Left hindlimb (tissue), 1 donor: ENCODE measurements around the gene CPNE2.
"Not testable (repeated sequence)": the region's sequence is repeated elsewhere in the genome, so short reads cannot be mapped to it uniquely, and the experiment has no call there.

Experiments
- DNase-seq: peaks from one replicate; pipeline ENCODE4 v3.0.0-alpha.2; 2018

CPNE2 gene

DNA sequence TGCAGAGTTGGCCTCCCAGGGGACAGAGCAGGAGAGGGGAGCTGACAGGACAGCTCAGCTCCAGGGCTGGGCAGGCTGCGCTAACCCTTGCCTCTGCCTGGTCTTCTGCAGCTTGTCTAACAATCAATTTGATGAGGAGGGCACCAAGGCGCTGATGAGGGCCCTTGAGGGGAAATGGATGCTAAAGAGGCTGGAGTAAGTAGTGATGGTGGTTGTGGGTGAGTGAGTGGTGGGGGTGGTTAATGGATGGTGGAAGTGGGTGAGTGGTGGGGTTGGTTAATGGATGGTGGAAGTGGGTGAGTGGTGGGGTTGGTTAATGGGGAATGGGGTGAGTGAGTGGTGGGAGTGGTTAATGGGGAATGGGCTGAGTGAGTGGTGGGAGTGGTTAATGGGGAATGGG, 22.0 kb upstream of the CPNE2 start:
- no peak for DNase-seq

DNA sequence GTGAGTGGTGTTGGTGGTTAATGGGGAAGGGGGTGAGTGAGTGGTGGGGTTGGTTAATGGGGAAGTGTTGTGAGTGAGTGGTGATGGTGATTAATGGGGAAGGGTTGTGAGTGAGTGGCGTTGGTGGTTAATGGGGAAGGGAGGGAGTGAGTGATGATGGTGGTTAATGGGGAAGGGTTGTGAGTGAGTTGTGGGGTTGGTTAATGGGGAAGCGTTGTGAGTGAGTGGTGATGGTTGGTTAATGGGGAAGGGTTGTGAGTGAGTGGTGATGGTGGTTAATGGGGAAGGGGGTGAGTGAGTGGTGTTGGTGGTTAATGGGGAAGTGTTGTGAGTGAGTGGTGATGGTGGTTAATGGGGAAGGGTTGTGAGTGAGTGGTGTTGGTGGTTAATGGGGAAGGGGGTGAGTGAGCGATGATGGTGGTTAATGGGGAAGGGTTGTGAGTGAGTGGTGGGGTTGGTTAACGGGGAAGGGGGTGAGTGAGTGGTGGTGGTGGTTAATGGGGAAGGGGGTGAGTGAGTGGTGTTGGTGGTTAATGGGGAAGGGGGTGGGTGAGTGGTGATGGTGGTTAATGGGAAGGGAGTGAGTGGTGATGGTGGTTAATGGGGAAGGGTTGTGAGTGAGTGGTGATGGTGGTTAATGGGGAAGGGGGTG, 21.2 kb upstream of the CPNE2 start:
- DNase-seq: not testable (repeated sequence)

DNA sequence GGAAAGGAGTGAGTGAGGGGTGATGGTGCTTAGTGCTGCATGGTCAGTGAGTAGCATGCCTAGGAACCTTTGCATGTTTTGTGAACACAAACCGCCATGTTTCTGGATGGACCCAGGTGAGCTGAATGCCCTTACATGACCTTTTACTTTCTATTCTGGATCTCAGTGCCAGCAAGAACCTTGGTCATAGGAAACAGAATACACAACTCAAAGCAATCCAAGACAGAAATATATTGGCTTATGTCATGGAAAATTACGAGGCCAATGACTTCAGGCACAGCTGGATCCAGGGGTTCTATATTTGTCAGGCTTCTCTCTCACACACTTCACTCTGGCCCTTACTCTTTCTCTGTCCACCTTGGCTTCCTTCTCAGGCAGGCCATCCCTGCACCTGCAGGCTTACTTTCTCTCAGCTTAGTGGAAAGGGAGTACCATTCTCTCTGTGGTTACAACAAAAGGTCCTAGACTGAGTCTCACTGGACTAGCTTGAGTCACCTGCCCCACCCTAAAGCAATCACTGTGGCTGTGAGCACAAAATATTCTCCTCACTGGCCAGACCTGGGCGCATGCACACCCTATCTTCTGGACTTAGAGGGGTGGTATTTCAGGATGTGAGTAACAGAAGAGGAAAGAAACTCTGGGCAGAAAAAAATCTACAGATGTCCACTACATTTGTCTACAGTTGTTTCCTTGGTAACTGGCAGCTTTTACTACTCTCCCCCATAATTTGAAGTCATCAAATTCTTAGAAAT, 20.4 kb upstream of the CPNE2 start:
- no peak for DNase-seq

DNA sequence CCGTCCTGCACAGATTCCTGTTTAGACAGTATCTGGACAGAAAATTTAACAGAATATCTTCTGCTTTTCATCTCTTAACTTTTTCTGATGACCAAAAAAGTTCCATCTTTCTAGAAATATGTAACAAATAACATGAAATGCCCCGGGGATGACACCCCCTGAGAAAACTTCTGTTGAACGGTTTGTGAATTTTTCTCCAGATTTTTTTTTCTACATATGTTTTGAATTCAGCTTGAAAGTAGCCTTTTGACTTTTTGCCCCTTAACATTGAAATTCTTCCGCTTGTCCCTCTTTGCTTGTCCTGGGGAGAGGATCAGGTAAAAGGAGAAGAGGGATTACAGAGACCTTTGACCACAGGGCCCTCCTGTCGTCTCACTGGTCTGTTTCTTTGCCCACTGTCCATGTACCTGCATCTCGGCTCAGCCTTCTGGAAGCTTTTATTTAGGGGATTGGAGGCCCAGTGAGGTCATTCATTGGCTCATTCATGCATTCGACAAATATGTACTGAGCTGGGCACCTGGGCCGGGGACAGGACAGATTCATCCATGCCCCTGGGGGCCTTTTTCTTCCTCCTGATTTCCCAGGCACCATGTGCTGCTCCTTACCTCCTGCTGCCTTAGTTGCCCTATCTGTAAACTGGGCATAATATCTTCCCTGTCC, 19.6 kb upstream of the CPNE2 start:
- no peak for DNase-seq

DNA sequence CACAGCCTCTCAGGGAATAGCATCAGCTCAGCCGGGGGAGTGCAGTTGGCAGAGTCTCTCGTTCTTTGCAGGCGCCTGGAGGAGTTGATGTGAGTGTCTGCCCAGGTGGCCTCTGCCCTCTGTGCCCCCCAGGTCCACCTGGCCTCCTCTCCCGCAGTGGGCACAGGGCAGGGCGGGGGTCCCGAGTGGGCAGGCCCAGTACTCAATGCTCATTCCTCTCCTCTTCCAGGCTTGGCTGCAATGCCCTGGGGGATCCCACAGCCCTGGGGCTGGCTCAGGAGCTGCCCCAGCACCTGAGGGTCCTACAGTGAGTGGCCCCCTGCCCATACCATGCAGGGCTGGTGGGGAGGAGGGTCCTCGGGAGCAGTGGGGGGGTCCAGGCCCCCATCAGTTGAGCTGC, 14.7 kb upstream of the CPNE2 start:
- no peak for DNase-seq

DNA sequence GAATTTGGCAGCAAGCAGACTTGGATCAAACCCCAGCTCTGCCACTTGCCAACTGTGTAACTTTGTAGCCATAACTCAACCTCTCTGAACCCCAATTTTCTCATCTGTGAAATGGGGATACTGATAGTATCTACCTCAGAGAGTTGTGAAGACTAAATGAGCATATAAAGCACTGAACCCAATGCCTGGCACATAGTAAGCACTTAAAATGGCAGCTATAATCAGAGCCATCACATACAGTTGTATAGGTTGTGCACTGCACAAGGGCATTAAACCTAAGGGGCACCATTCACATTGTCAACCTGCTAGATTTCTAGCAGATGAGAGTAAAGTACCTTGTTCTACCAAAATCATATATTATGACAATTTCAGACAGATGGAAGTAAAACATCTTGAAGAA, 10.6 kb upstream of the CPNE2 start:
- DNase-seq: no peak

DNA sequence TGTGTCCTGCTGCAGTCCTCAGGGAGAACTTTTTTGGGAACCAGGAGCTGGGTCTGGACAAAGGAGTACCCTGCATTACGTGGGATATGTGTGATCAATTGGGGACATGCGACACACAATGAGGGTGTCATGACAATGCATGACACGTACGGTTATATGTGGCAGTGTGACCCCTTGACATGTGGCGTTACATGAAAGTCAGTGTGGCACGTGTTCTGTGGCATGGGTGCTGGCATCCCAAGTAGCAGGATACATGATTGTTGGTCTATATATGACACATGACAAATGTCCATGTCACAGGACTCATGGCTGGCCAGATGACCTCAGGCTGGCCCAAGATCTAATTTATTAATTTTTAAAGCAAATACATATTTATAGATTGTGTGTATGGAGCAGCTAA, 9.7 kb upstream of the CPNE2 start:
- DNase-seq: no peak

DNA sequence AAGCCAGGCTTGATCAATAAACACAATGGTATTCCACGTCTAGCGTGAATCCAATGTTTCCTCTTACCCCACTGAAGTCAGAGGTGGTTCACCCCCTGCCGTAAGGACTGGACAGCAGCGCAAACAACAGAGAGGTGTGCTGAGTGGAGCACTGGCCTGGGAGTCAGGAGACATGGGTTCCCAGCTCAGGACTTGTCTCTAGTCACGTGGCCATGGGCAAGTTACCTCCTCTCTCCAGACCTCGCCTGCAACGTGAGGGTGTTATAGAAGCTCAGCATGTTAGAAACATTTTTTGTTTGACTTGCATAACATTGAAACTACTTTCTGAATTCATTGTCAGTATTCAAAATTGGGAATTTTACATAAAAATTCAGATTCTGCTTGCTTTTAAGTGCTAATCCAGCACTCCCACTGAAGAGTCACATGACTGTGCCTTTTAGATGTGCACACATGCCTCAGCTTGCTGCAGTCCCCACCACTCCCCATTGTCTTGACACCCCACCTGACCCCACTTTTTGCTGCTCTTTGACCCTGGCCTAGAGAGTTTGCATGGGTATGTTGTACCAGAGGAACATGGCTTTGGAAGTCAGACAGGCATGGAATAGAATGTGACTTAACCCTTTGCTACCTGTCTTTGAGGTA, 8.8 kb upstream of the CPNE2 start:
- no peak for DNase-seq

DNA sequence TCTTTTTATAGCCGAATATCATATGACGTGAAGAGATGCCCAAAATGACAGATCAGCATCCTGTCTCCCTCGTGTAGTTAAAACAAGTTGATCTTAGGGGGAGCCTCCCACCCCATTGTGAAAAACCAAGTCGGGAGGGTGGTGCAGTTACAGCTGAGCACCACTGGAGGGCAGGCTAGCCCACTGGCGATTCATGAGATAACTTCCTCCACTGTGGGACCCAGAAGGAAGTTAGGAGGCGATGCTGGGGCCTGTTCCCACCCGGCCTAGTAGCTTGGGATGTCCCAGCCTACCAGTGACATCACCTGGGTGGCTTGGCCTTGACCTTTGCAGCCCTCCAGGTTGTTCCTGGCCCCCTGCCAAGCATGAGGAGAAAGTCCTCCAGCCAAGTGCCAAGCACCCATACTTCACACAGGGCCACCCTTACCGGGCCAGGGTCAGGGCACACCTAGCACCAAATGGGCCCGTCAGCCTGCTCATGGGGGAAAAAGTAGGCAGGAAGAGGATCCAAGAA, 8.1 kb upstream of the CPNE2 start:
- peak; percentile 70 for DNase-seq

DNA sequence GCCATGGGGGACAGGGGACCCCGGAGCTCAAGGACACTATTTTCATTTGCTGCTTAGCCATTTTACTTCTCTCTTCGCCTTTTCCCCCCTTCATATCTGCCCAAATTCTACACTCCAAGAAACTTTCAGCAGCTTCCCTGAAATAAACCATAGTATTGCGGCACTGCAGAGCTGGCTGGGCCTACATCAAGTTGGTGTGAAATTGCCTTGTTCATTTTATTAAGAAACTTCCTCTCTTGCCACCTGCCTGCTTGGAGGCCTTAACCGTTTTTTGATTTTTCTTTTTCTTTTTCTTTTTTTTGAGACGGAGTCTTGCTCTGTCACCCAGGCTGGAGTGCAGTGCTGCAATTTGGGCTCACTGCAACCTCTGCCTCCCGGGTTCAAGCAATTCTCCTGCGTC, 7.4 kb upstream of the CPNE2 start:
- no peak for DNase-seq

DNA sequence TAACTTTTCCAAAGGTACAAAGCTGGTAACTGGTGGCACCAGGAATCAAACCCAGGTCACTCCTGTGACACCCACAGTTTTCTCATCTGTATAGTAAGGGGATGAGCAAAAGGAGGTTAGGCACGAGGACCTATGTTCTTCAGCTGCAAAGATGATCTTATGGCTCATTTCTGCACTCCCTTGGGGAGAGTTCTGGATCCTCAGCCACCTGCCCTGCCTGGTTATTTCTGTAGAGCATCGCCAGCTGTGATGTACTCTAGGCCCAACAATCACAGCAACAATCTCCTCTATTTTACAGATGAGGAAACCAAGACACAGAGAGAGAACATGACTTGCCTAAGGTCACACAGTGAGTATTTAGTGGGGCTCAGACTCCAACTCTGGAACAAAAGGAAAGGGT, 5.4 kb upstream of the CPNE2 start:
- DNase-seq: no peak

DNA sequence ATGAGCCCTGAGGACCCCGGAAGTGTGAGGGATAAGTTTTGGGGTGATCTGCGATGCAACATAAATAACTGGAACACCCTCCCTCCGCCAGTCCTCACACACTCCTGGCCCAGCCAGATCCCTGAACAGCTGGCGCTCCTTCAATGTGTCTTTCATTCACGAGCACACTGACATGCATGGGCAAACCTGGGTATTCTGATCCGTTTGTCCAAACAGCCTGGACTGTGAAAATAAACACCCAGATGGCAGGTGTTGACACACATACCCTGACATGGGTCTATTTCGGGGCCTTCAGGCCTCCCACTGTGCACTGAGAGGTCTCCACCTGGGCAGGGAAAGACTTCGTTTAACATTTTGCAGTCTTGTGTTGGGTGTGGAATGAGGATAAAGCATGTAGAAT, 3.0 kb upstream of the CPNE2 start:
- no peak for DNase-seq

DNA sequence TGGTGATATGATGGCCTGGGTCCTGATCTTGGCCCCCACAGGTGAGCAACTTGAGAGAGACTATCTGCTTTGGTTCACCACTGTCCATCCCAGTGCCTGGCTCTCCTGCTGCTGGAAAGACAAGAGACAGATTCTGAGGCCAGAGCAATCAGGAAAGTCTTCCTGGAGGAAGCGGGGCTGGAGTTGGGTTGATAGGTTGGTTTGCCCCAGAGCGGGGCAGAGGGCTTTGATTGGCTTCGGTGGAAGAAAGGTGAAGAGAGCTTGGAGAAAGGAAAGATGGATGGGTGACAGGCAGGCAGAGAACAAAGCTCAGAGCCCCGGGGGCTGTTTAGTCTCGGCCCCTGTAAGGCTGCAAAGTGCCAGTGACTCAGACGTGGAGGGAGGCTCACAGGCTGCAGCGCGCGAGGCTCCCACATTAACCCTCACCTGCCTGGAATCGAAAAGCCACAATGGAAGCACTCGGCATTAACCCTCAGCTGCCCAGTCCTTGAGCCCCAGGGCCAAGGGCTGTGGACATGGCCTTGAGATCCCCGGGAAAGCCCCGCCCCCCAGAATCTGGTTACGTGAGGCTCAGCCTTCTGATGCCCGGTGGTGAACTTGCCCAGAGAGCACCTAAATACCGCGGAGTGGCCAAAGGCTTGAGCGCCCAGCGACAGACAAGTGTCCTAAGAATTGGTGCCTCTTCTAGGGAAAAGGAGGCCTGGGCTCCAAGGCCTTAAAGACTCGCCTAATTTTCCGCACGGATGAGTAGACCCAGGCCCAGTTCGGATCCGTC, 996 bp upstream of the CPNE2 start:
- DNase-seq: peak; percentile 53

DNA sequence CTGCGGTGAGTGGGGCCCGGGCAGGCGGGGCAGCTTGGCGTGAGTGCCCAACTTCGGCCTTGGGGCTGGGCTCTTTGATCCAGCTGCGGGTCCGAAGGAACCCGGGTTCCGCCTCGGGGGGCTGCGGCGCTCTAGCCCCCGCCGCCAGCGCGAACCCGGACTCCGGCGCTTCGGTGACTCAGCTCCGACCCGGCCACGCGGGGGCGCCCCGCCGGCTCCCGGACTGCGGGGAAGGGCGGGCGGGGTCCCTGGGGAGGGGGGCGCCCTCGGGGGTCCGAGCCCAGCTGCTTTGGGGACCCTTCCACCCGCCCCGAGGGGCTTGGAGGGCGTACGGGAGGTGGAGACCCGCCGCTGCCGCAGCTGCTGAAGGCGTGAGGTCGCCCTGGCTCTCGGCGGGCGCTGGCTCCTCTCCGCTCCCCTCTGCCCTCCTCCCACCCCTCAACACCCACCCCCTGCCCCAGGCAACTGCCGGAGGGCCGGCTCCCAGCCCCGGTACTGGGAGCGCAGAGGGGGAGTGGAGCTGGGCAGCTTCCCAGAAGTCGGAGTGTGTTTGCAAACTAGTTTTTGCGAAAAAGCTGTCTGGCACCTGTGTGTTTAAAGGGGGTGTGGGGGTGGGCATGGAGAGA, 516 bp downstream of the CPNE2 start:
- peak; percentile 53 for DNase-seq

DNA sequence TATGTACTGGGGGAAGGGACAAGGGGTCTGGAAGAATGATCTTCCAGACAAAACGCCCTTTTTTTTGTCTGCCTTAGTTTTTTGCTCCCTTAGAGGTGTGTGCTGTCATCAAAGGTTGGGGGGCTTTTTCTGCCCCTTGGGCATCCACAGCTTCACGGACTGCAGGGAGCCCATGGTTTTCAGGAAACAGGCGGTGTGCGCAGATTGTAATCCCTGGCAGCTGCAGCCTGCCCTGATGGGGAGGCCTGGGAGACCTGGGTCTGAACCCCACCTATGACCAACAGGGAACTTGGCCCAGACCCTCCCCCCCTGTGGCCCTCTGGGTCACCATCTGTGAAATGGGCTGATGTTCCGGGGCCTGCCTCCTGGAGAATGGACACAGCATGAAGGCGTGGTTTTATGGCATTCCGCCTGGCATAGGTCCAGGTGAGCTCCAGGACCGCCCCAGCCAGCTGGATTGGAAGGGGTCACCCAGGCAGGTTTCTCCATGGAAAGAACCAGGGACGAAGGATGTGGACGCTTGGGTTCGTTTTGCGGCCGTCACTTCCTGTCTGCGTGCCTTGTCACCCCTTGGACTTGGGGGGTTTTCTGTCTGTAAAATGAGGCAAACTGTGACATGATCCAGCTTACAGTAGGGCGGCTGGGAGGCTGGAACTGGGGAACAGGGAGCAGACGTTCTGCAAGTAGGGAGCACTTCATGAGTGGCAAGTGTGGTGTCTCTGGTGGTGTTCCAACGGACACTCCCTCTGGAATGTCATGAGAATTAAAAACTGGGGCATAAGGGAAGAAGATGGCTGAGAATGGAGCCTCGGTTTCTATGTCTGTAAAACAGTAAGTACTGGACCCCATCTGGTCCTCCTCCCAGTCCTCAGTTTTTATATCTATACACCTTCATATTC, 1.5 kb downstream of the CPNE2 start:
- DNase-seq: no peak

DNA sequence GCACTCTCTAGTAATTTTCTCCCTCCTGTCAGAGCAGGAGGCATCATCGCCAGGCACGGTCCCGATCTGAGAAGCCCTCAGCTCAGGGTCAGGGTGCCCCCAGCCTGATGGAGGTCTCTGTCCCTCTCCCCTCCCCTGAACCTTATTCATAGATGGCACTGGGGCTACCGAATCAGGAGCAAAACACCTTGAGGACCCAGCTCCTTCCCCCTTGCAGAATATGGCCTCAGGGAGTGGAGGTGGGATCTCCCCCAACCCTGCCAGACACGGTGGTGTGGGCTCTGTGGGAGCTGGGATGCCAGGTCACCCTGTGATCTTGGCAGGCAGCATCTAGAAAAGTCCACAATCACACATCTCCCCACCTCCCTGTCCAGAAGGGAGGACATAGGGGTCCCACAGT, 2.5 kb downstream of the CPNE2 start:
- DNase-seq: no peak

DNA sequence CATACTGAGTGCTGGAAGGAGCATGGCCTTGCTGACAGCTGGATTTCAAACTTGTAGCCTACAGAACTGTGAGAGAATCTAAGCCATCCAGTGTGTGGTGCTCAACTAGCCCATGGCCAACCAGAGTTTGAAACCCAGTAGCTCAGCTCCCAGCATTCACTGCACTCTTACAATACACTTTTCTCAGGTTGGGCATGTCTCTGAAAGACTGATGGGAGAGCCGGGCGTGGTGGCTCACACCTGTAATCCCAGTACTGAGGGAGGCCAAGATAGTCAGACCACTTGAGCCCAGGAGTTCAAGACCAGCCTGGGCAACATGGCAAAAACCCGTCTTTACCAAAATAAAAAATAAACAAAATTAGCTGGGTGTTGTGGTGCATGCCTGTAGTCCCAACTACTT, 3.8 kb downstream of the CPNE2 start:
- no peak for DNase-seq

DNA sequence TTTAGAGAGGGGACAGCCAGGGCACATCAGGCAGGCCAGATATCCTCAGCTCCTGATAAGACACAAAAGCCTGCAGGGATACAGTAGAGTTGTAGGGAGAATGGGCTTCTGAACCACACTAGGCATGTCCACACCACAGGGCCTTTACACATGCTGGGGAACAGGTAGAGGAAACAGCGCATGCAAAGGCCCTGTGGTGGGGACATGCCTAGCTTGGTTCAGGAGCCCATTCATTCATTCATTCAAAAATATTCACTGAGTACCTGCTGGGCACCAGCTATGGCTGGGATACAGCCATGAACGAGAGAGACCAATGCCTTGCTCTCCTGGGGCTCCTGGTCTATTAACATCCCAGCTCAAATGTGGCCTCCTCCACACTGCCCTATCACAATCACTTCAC, 4.4 kb downstream of the CPNE2 start:
- no peak for DNase-seq

DNA sequence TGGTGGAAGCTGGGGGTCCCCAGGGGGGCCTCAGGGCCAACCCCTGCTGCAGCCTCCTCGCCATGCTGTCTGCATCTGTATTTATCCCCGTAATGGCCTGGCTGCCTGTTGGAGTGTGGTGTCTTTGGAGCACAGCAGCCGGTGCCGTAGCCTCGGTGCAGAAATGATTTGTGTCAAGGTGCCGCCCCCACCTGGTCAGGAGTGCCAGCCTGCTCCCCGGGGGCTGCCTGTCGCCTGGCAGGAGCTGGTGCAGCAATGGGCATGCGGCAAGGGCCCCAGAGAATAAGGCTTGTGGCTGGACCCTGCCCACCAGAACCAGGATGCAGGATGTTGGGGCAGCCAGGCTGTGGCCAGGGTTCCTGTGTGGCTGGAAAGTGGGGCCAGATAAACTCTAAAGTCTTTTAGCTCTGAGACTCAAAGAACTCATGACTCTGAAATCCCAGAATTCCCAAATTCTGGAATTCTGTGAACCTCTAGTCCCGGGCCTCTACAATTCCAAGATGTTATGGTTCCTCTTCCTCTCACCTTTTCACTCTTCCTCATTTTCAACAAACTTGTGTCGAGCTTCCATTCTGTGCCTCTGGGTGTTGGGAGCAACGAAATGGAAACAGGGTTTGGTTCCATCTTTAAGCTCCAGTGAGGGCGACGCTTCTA, 5.9 kb downstream of the CPNE2 start:
- DNase-seq: no peak

DNA sequence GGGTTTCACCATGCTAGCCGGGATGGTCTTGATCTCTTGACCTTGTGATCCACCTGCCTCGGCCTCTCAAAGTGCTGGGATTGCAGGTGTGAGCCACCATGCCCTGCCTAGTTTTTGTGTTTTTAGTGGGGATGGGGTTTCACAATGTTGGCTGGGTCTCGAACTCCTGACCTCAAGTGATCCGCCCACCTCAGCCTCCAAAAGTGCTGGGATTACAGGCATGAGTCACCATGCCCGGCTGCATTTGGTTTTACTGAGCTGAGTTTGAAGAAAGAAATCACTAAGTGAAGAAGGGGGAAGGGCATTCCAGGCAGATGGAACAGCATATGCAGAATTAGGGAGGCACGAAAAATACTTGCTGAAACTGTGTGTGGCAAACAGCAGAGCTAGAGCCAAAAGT, 7.6 kb downstream of the CPNE2 start:
- DNase-seq: not testable (repeated sequence)

DNA sequence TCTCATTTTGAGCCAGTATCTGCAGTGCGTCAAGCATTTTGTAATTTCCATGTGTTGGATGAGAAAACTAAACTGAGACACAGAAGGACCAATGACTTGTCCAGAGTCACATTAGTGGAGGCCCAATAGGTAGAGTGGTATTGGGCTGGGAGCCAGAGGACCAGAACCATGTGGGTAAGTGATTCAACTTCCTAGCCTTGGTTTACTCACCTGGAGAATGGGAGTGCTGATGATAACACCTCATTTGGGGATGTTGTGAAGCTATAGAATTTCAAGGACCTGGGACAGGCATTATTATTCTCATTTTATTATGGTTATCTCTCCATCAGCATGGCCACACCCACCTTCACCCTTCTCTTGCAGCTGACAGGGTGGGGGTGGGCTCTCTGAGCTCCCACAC, 8.1 kb downstream of the CPNE2 start:
- no peak for DNase-seq
